HCT116 (cell line): ENCODE results near the gene STK17A. TPM values are rescaled to one million over a fixed set of nuclear protein-coding genes. Genes with fewer than 3 reads are reported as not detected.

Experiments
- ATAC-seq: fragments of 200-7000 bp; cut with Tn5 transposase; 2 replicates; pipeline ENCODE4 v1.9.1; 2020; ENCODE audit warnings: mild to moderate bottlenecking, moderate library complexity
- BruUV-seq: library from RNA; stranded (reverse); fragments of 400-500 nt; replicated peaks from 2 replicates; lab custom pipeline; 2021; lab: Mats Ljungman, UMichigan
- CTCF ChIA-PET: fragments of 300-600 bp; sonication (Branson Sonifier 250); formaldehyde crosslinking; loops from one replicate; lab custom pipeline; 2021; ENCODE audit warnings: antibody characterized with exemption; lab: Charles Lee
- POLR2A ChIA-PET: fragments of 300-600, 350-600 bp; sonication (Branson Sonifier 250); formaldehyde crosslinking; loops from one replicate; lab custom pipeline; 2021; ENCODE audit warnings: antibody characterized with exemption; lab: Charles Lee
- RAD21 ChIA-PET, 2 experiments: fragments of 300-600 bp; sonication (Branson Sonifier 250); formaldehyde crosslinking; loops; one replicate each; lab custom pipeline; 2023; ENCODE audit warnings: low total read pairs in 2 of 2; ENCODE audit not compliant: uncharacterized antibody in 2 of 2, unreplicated experiment in 2 of 2, low non-redundant PET in 1 of 2; lab: Charles Lee
- DNase-seq: peaks from one replicate; pipeline ENCODE4 v3.0.0-alpha.2; 2010; ENCODE audit warnings: low read depth, low spot score
- H2AFZ ChIP-seq: fragments of 200-600 bp; shearing (Covaris generic), sonication (generic); 2 replicates; pipeline ENCODE4 v1.6.1; 2017; ENCODE audit warnings: low read depth, mixed run types, mixed read lengths, antibody characterized with exemption, low read length; ENCODE audit not compliant: poor library complexity, severe bottlenecking
- H3K27ac ChIP-seq: 2 replicates; pipeline ENCODE4 v1.5.1; 2012; ENCODE audit warnings: low read depth, low read length
- H3K27me3 ChIP-seq: fragments of 200-600 bp; sonication (generic); 2 replicates; pipeline ENCODE4 v1.6.1; 2016; ENCODE audit warnings: mixed run types, low read length, mixed read lengths; ENCODE audit not compliant: insufficient read depth
- H3K36me3 ChIP-seq, 2 experiments: fragments of 200-500 bp in 1 of 2; fragments of 200-600 bp in 1 of 2; sonication (Bioruptor generic) in 1 of 2; sonication (generic) in 1 of 2; 2 replicates each; pipeline versions ENCODE4 v1.5.1 to v1.6.1; 2014 to 2016; ENCODE audit warnings: low read length in 2 of 2, inconsistent platforms in 1 of 2, mixed read lengths in 1 of 2, mixed run types in 1 of 2; ENCODE audit not compliant: insufficient read depth in 2 of 2, control insufficient read depth in 1 of 2
- H3K4me1 ChIP-seq, 2 experiments: fragments of 200-600 bp in 1 of 2; sonication (generic) in 1 of 2; 2 replicates each; pipeline versions ENCODE4 v1.5.1 to v1.6.1; 2012 to 2017; ENCODE audit warnings: low read length in 2 of 2, inconsistent platforms in 1 of 2, mild to moderate bottlenecking in 1 of 2, mixed read lengths in 1 of 2, mixed run types in 1 of 2, moderate library complexity in 1 of 2; ENCODE audit not compliant: insufficient read depth in 2 of 2, control insufficient read depth in 1 of 2
- H3K4me2 ChIP-seq: fragments of 200-600 bp; sonication (generic); 2 replicates; pipeline ENCODE4 v1.6.1; 2017; ENCODE audit warnings: mixed run types, low read length, mixed read lengths
- H3K4me3 ChIP-seq, 2 experiments: fragments of 200-600 bp in 1 of 2; sonication (generic) in 1 of 2; replicated peaks in 1 of 2; 2 replicates each; pipeline ENCODE4 v1.5.1; 2011 to 2016; ENCODE audit warnings: low read length in 2 of 2, control low read depth in 1 of 2, low read depth in 1 of 2, mild to moderate bottlenecking in 1 of 2, mixed read lengths in 1 of 2, mixed run types in 1 of 2
- H3K79me2 ChIP-seq: fragments of 200-600 bp; sonication (generic); 2 replicates; pipeline ENCODE4 v1.6.1; 2017; ENCODE audit warnings: mild to moderate bottlenecking, mixed run types, low read length, moderate library complexity, mixed read lengths; ENCODE audit not compliant: insufficient read depth
- H3K9ac ChIP-seq: fragments of 200-600 bp; sonication (generic); 2 replicates; pipeline ENCODE4 v1.6.1; 2016; ENCODE audit warnings: low read length, mixed read lengths
- H3K9me2 ChIP-seq: fragments of 200-600 bp; sonication (generic), shearing (Covaris generic); 2 replicates; pipeline ENCODE4 v1.6.1; 2017; ENCODE audit warnings: mixed run types, mild to moderate bottlenecking, moderate library complexity; ENCODE audit not compliant: insufficient read depth
- H3K9me3 ChIP-seq, 2 experiments: fragments of 200-500 bp in 1 of 2; fragments of 200-600 bp in 1 of 2; sonication (Bioruptor generic) in 1 of 2; sonication (generic) in 1 of 2; 2 replicates each; pipeline ENCODE4 v1.6.1; 2014 to 2017; ENCODE audit warnings: low read length in 2 of 2, mixed read lengths in 2 of 2, inconsistent platforms in 1 of 2, low read depth in 1 of 2, mild to moderate bottlenecking in 1 of 2, mixed run types in 1 of 2, moderate library complexity in 1 of 2; ENCODE audit not compliant: control insufficient read depth in 1 of 2, insufficient read depth in 1 of 2
- H4K20me1 ChIP-seq: fragments of 200-600 bp; sonication (generic), shearing (Covaris generic); 2 replicates; pipeline ENCODE4 v1.6.1; 2017; ENCODE audit warnings: mixed run types, mild to moderate bottlenecking, moderate library complexity; ENCODE audit not compliant: insufficient read depth
- ATF3 ChIP-seq: IDR thresholded peaks from 2 replicates; pipeline ENCODE4 v1.6.1; 2012
- CBX3 ChIP-seq: IDR thresholded peaks from 2 replicates; pipeline ENCODE4 v1.6.1; 2012; ENCODE audit warnings: low read depth
- CEBPB ChIP-seq: IDR thresholded peaks from 2 replicates; pipeline ENCODE4 v1.6.1; 2012; ENCODE audit warnings: low read depth
- EGR1 ChIP-seq: IDR thresholded peaks from 2 replicates; pipeline ENCODE4 v1.6.1; 2012; ENCODE audit warnings: low read depth
- EZH2 ChIP-seq: fragments of 200-600 bp; sonication (generic); IDR thresholded peaks from 2 replicates; pipeline ENCODE4 v1.6.1; 2017; ENCODE audit warnings: antibody characterized with exemption, mixed run types
- FOSL1 ChIP-seq: IDR thresholded peaks from 2 replicates; pipeline ENCODE4 v1.6.1; 2012; ENCODE audit warnings: low read depth
- JUND ChIP-seq: IDR thresholded peaks from 2 replicates; pipeline ENCODE4 v1.6.1; 2012
- MAX ChIP-seq: IDR thresholded peaks from 2 replicates; pipeline ENCODE4 v1.6.1; 2012
- POLR2A ChIP-seq: IDR thresholded peaks from 2 replicates; pipeline ENCODE4 v1.7.0; 2011; ENCODE audit warnings: borderline replicate concordance; ENCODE audit not compliant: insufficient read depth, insufficient read length; ENCODE audit errors: extremely low read depth
- RAD21 ChIP-seq: IDR thresholded peaks from 2 replicates; pipeline ENCODE4 v1.6.1; 2012; ENCODE audit warnings: low read depth, mild to moderate bottlenecking
- SIN3A ChIP-seq: IDR thresholded peaks from 2 replicates; pipeline ENCODE4 v1.6.1; 2012; ENCODE audit warnings: low read depth
- SP1 ChIP-seq: IDR thresholded peaks from 2 replicates; pipeline ENCODE4 v1.6.1; 2012; ENCODE audit warnings: low read depth
- SRF ChIP-seq: IDR thresholded peaks from 2 replicates; pipeline ENCODE4 v1.6.1; 2012; ENCODE audit warnings: low read depth
- TCF7L2 ChIP-seq: IDR thresholded peaks from 2 replicates; pipeline ENCODE4 v1.7.0; 2011; ENCODE audit warnings: borderline replicate concordance, inconsistent platforms; ENCODE audit not compliant: insufficient read depth, insufficient read length; ENCODE audit errors: extremely low read depth
- YY1 ChIP-seq: IDR thresholded peaks from 2 replicates; pipeline ENCODE4 v1.6.1; 2011; ENCODE audit warnings: low read length, low read depth, moderate library complexity, mild to moderate bottlenecking; ENCODE audit not compliant: insufficient replicate concordance; ENCODE audit errors: extremely low read depth
- intact Hi-C: fragments of 100-400 bp; cut with micrococcal nuclease; formaldehyde crosslinking; loops from 2 replicates; pipeline ENCODE4 v1.10.0; 2022
- total RNA-seq: library from RNA; stranded (reverse); gene quantifications from one replicate; pipeline ENCODE4 v1.2.1, GENCODE V29; 2021; ENCODE audit not compliant: unreplicated experiment
- TF ChIP-seq, protein P1 (sequence below): IDR thresholded peaks from 2 replicates; pipeline ENCODE4 v1.6.1; 2011; ENCODE audit warnings: mild to moderate bottlenecking, low read length, moderate library complexity; ENCODE audit not compliant: insufficient replicate concordance; ENCODE audit errors: extremely low read depth

The STK17A gene
- total RNA-seq, 1 experiment from 2014 or later, result 14.8 TPM

DNA sequence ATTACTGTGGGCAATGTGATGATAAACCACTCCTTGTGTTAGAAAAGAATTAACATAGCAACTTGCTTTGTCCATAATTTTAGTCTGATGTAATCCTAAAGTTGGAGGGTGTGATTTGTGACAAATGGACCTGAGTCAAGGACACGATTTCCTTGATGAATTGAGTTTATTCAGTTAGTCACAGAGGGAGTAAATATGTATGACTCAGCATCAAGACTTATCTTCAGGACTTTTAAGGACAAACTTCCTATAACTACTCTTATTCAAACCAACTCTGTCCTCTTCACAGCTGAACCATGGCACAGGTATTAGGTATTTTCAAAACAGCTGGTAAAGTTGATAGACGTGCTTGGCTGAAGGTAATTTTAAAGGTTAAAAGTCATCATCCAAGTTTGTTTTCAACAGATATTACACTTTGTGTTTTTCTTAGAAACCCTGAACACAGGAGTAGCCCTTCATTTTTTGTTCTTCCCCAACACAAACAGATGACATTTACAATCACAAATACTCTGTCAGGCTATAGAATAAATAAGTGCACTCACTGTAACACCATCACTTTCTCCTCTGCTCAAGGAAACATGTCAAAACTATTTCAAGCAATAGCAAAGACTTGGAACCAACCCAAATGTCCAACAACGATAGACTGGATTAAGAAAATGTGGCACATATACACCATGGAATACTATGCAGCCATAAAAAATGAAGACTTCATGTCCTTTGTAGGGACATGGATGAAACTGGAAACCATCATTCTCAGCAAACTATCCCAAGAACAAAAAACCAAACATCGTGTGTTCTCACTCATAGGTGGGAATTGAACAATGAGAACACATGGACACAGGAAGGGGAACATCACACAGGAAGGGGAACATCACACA lies 91.9 kb downstream of the STK17A start:
- POLR2A ChIA-PET, result interaction anchor here (1.3 kb wide), 1 partner anchor 92 kb away, joined by 7 read pairs; the partner anchor contains the start of gene STK17A
- H3K27me3 ChIP-seq, result no peaks in the 10 kb centered on the region
- peak overlapping the region; percentile 34; the same call in 1 of the 2 replicates for H3K27ac ChIP-seq
- H3K9me3 ChIP-seq, result peaks cover 0 to 4% of the 10 kb centered on the region in 2 experiments; a peak in 1 of 4 replicates
- BruUV-seq, result no TSS peak
- H3K4me1 ChIP-seq, result peaks cover 6 to 27% of the 10 kb centered on the region in 2 experiments; a peak in 3 of 4 replicates
- intact Hi-C loops, result no loop called here
- H3K9ac ChIP-seq, result 0 out of 2 replicates have a peak overlapping the region, but pooled peaks have one; percentile 7
- no peaks in the 10 kb centered on the region for H3K36me3 ChIP-seq
- no peak for TF ChIP-seq YY1
- peak; percentile 34; the same call in 1 of the 2 replicates for TF ChIP-seq ATF3
- no peak for TF ChIP-seq EZH2
- TF ChIP-seq SP1, result peak; percentile 69
- 0 out of 2 replicates have a peak, but pooled peaks have one; percentile 27 for TF ChIP-seq SIN3A
- no peak for TF ChIP-seq POLR2A
- TF ChIP-seq FOSL1, result peak; percentile 85
- no peak for TF ChIP-seq EGR1
- peak; percentile 37 for TF ChIP-seq TCF7L2
- peak; percentile 68 for TF ChIP-seq SRF
- 0 out of 2 replicates have a peak, but pooled peaks have one; percentile 7 for TF ChIP-seq RAD21
- TF ChIP-seq MAX, result peak; percentile 31; the same call in 1 of the 2 replicates
- TF ChIP-seq JUND, result peak; percentile 80
- peak; percentile 68 for TF ChIP-seq CEBPB
- TF ChIP-seq, protein P1, sequence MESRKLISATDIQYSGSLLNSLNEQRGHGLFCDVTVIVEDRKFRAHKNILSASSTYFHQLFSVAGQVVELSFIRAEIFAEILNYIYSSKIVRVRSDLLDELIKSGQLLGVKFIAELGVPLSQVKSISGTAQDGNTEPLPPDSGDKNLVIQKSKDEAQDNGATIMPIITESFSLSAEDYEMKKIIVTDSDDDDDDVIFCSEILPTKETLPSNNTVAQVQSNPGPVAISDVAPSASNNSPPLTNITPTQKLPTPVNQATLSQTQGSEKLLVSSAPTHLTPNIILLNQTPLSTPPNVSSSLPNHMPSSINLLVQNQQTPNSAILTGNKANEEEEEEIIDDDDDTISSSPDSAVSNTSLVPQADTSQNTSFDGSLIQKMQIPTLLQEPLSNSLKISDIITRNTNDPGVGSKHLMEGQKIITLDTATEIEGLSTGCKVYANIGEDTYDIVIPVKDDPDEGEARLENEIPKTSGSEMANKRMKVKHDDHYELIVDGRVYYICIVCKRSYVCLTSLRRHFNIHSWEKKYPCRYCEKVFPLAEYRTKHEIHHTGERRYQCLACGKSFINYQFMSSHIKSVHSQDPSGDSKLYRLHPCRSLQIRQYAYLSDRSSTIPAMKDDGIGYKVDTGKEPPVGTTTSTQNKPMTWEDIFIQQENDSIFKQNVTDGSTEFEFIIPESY, result no peak
- peak; percentile 69; the same call in 1 of the 2 replicates for TF ChIP-seq CBX3
- peak; percentile 73 for ATAC-seq
- peaks cover 5% of the 10 kb centered on the region; the same call in 1 of the 2 replicates for H4K20me1 ChIP-seq
- H3K4me2 ChIP-seq, result peak overlapping the region; percentile 56
- CTCF ChIA-PET, result interaction anchor here (1.4 kb wide), 1 partner anchor 93 kb away, joined by 3 read pairs; no protein-coding TSS in a partner anchor
- H3K9me2 ChIP-seq, result no peaks in the 10 kb centered on the region
- no peak overlapping the region for H2AFZ ChIP-seq
- RAD21 ChIA-PET, result no interaction called here
- H3K79me2 ChIP-seq, result peaks cover 99% of the 10 kb centered on the region
- peak; percentile 82 for DNase-seq
- 0 out of 4 replicates have a peak overlapping the region, but pooled peaks of 1 of the 2 experiments have one; percentile 4 for H3K4me3 ChIP-seq
